Parathyroid adenoma (tissue), 2 donors: ENCODE results near the gene DOCK10.

Experiments
- H2AFZ ChIP-seq: fragments of 300-600 bp; sonication (generic); one replicate; pipeline ENCODE4 v1.7.0; 2017; ENCODE audit warnings: antibody characterized with exemption, mild to moderate bottlenecking
- H3K27ac ChIP-seq: fragments of 300-600 bp; sonication (generic); one replicate; pipeline ENCODE4 v1.7.0; 2017
- H3K27me3 ChIP-seq: fragments of 300-600 bp; sonication (generic); one replicate; pipeline ENCODE4 v1.7.0; 2017; ENCODE audit warnings: low read length; ENCODE audit not compliant: control insufficient read depth, insufficient read depth
- H3K36me3 ChIP-seq: fragments of 300-600 bp; sonication (generic); one replicate; pipeline ENCODE4 v1.7.0; 2017; ENCODE audit warnings: low read length; ENCODE audit not compliant: control insufficient read depth, insufficient read depth
- H3K4me1 ChIP-seq: fragments of 300-600 bp; sonication (generic); one replicate; pipeline ENCODE4 v1.7.0; 2017; ENCODE audit warnings: control low read depth
- H3K4me2 ChIP-seq: fragments of 300-600 bp; sonication (generic); one replicate; pipeline ENCODE4 v1.7.0; 2017; ENCODE audit warnings: low read length
- H3K4me3 ChIP-seq: fragments of 300-600 bp; sonication (generic); one replicate; pipeline ENCODE4 v1.7.0; 2017; ENCODE audit warnings: low read depth, low read length
- H3K79me2 ChIP-seq: fragments of 300-600 bp; sonication (generic); one replicate; pipeline ENCODE4 v1.7.0; 2017; ENCODE audit warnings: control low read depth
- H3K9ac ChIP-seq: fragments of 300-600 bp; sonication (generic); one replicate; pipeline ENCODE4 v1.7.0; 2017; ENCODE audit warnings: mild to moderate bottlenecking
- H3K9me3 ChIP-seq: fragments of 300-600 bp; sonication (generic); one replicate; pipeline ENCODE4 v1.7.0; 2017; ENCODE audit warnings: low read length; ENCODE audit not compliant: control insufficient read depth
- TF ChIP-seq, protein P1 (sequence below): fragments of 300-600 bp; sonication (generic); IDR thresholded peaks from one replicate; pipeline ENCODE4 v1.7.0; 2017; ENCODE audit warnings: antibody characterized with exemption, mild to moderate bottlenecking
- donor health status: primary hyperparathyroidism.

The DOCK10 gene

DNA sequence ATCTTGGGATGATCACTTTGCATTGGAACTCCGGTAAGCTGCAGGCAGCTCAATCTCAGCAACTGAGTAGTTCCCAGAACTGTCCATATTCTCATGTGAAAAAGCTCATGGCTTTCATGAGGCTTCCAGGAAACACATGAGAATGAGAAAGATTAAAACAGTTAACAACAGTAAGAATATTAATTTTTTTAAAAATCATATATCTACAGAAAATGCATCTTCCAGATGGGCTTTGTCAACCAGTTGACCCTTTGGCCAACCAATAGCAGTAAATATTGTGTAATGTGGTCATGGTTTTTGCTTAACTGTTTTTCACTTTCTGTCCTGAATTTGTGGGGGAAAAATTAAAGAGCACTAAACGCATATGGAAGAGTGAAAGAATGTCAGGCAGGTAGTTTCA is 194.9 kb downstream of the DOCK10 start:
- Histone ChIP-seq H3K27ac (no peak overlapping the region), H3K4me1 (no peaks in the 10 kb centered on the region), H3K4me2 (no peak overlapping the region), H3K27me3 (no peaks in the 10 kb centered on the region), H3K36me3 (no peaks in the 10 kb centered on the region), H3K9me3 (no peaks in the 10 kb centered on the region), H3K4me3 (no peak overlapping the region), H3K79me2 (no peaks in the 10 kb centered on the region), H3K9ac (no peak overlapping the region), H2AFZ (no peak overlapping the region)
- TF ChIP-seq, protein P1, sequence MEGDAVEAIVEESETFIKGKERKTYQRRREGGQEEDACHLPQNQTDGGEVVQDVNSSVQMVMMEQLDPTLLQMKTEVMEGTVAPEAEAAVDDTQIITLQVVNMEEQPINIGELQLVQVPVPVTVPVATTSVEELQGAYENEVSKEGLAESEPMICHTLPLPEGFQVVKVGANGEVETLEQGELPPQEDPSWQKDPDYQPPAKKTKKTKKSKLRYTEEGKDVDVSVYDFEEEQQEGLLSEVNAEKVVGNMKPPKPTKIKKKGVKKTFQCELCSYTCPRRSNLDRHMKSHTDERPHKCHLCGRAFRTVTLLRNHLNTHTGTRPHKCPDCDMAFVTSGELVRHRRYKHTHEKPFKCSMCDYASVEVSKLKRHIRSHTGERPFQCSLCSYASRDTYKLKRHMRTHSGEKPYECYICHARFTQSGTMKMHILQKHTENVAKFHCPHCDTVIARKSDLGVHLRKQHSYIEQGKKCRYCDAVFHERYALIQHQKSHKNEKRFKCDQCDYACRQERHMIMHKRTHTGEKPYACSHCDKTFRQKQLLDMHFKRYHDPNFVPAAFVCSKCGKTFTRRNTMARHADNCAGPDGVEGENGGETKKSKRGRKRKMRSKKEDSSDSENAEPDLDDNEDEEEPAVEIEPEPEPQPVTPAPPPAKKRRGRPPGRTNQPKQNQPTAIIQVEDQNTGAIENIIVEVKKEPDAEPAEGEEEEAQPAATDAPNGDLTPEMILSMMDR = no peak

DNA sequence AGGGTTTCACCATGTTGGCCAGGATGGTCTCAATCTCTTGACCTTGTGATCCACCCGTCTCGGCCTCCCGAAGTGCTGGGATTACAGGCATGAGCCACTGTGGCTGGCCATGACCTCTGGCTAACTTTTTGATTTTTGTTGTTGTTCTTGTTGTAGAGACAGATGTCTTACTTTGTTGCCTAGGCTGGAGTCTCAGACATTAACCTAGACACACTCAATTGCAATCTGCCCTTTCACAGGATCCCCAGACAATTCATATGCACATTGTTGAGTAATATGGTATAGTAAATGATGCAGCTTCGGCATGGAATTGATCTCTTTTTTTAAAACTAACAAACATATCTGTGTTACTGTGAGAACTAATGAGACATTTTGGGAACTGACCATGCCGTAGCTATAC is 195.6 kb downstream of the DOCK10 start:
- Histone ChIP-seq H3K4me3 (no peak overlapping the region), H3K4me2 (no peak overlapping the region), H3K9ac (no peak overlapping the region), H3K4me1 (no peaks in the 10 kb centered on the region), H3K36me3 (no peaks in the 10 kb centered on the region), H2AFZ (no peak overlapping the region), H3K79me2 (no peaks in the 10 kb centered on the region), H3K27ac (no peak overlapping the region), H3K9me3 (no peaks in the 10 kb centered on the region), H3K27me3 (no peaks in the 10 kb centered on the region)
- TF ChIP-seq, protein P1 = no peak

DNA sequence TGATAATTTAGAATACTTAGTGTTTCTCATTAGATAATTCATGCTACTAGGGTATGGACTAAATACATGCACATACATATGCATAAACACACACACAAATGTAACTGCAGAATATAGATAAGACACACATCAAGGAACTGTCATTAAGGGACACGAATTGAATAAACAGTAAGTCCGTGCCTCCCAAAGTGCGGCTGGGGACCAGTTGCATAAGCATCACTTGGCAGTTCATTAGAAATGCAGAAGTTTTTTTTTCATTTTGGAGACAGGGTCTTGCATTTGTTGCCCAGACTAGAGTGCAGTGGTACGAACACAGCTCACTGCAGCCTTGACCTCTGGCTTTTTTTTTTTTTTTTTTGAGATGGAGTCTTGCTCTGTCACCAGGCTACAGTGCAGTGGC is 196.1 kb downstream of the DOCK10 start:
- TF ChIP-seq, protein P1 = no peak
- Histone ChIP-seq H3K4me2 (no peak overlapping the region), H3K27me3 (no peaks in the 10 kb centered on the region), H3K27ac (no peak overlapping the region), H3K79me2 (no peaks in the 10 kb centered on the region), H3K36me3 (no peaks in the 10 kb centered on the region), H3K4me1 (no peaks in the 10 kb centered on the region), H3K9me3 (no peaks in the 10 kb centered on the region), H3K9ac (no peak overlapping the region), H3K4me3 (no peak overlapping the region), H2AFZ (no peak overlapping the region)

DNA sequence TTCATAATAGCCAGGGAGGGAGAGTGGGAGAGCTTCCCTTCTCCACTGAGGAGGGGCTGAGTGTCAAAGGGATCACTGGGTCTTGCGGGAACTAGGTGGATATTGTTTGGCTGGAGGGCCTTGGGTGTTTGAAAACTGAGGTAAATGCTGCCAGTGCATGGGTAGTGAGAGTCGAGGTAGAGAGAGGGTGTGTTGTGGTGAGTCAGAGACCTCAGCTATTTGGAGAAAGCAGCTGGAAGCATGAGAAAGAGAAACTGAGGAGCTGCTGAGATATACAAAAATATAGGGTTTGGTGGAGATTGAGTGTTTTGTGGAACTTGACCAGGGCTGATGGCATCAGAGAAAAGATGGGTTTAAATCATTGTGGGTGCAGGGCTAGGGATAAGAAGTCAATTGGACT is 199.1 kb downstream of the DOCK10 start:
- Histone ChIP-seq H2AFZ (no peak overlapping the region), H3K4me1 (no peaks in the 10 kb centered on the region), H3K27me3 (no peaks in the 10 kb centered on the region), H3K27ac (no peak overlapping the region), H3K36me3 (no peaks in the 10 kb centered on the region), H3K9me3 (no peaks in the 10 kb centered on the region), H3K4me3 (no peak overlapping the region), H3K79me2 (no peaks in the 10 kb centered on the region), H3K4me2 (no peak overlapping the region), H3K9ac (no peak overlapping the region)
- TF ChIP-seq, protein P1 = no peak

DNA sequence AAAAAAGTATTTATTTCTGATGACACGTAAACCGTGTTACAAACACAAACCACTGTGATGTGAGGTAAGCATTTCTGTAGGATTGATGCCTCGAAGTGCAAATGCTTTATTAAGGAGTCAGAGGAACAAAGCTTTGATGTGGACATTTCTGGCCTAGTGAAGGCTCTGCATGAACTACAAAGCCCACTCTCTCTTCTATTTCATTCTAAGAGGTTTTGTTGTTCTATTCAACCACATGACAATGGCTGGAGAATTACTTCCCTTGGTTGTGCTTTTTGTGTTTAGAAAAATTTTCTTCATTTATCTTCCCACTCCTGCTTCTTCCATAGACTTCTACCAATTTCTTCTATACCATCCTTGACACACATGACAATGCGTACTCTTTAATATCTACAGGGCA is 200.4 kb downstream of the DOCK10 start:
- Histone ChIP-seq H3K9me3 (no peaks in the 10 kb centered on the region), H3K27me3 (no peaks in the 10 kb centered on the region), H3K9ac (no peak overlapping the region), H3K4me2 (no peak overlapping the region), H2AFZ (no peak overlapping the region), H3K4me1 (no peaks in the 10 kb centered on the region), H3K4me3 (no peak overlapping the region), H3K27ac (no peak overlapping the region), H3K36me3 (no peaks in the 10 kb centered on the region), H3K79me2 (no peaks in the 10 kb centered on the region)
- TF ChIP-seq, protein P1 = no peak
